DOHH2 (cell line): ENCODE results near the gene SV2C.

Experiments used
- EZH2phosphoT487 ChIP-seq: fragments of 200-600 bp; sonication (generic); IDR thresholded peaks from 2 replicates; pipeline ENCODE4 v1.6.1; 2017; ENCODE audit warnings: borderline replicate concordance, mild to moderate bottlenecking, antibody characterized with exemption, low read length, moderate library complexity, mixed read lengths
- TF ChIP-seq, protein P1 (sequence below): fragments of 200-600 bp; sonication (generic); IDR thresholded peaks from one replicate; pipeline ENCODE4 v1.5.1; 2014; ENCODE audit warnings: antibody characterized with exemption, mild to moderate bottlenecking, low read depth, low read length; ENCODE audit not compliant: poor library complexity, severe bottlenecking

DNA sequence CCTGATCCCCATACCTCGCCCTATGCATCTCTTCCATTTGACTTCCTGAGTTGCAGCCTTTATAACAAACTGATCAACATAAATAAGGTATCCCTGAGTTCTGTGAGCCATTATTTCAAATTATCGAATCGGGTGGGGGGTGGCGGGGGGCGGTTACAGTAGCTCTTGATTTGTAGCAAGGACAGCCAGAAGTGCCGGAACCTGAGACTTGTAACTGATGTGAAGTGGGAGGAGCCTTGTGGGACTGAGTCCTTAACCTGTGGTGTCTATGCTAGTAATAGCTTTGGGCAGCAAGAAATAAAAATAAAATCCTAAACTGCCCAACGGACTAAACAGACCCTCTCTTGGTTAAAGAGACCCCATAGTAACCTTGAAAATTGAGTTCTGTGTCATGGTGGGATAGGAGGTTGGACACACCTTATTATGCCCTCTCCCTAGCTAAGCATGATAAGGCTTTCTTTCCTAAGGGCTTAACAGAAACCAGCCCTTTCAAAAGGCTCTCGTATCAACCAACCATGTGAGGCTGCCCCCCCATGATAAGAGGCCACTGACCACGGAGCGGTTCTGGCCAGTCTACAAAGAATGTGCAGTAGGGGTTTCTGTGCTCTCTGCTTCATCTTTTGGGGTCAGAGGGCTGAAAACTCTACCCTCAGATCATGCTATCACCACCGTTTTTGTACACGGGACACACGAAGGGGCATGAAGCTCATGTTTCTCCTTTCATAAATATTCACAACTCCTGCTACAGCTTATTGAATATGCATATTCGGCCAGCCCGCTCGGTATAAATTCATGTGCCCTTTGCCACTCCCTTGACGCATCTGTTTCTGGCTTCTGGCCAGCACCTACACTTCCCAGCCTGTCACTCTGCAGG is 280.4 kb downstream of the SV2C start:
- TF ChIP-seq, protein P1, sequence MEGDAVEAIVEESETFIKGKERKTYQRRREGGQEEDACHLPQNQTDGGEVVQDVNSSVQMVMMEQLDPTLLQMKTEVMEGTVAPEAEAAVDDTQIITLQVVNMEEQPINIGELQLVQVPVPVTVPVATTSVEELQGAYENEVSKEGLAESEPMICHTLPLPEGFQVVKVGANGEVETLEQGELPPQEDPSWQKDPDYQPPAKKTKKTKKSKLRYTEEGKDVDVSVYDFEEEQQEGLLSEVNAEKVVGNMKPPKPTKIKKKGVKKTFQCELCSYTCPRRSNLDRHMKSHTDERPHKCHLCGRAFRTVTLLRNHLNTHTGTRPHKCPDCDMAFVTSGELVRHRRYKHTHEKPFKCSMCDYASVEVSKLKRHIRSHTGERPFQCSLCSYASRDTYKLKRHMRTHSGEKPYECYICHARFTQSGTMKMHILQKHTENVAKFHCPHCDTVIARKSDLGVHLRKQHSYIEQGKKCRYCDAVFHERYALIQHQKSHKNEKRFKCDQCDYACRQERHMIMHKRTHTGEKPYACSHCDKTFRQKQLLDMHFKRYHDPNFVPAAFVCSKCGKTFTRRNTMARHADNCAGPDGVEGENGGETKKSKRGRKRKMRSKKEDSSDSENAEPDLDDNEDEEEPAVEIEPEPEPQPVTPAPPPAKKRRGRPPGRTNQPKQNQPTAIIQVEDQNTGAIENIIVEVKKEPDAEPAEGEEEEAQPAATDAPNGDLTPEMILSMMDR, result no peak
- TF ChIP-seq EZH2phosphoT487, result no peak
